Liver (tissue), 9 donors: ENCODE data around the gene PEX7. TPM values are rescaled to one million over a fixed set of nuclear protein-coding genes. Genes with fewer than 3 reads are reported as not detected.
A peak's percentile ranks its signal among the peaks of the same experiment; 100 is the strongest.

Source experiments
- DNase-seq: peaks from one replicate; pipeline ENCODE4 v3.0.0-alpha.2; 2017; ENCODE audit warnings: low spot score
- H3K27ac ChIP-seq, 2 donors: one replicate each; pipeline ENCODE4 v1.7.0; 2013; ENCODE audit warnings: inconsistent platforms in 2 of 2, low read length in 2 of 2, control low read depth in 1 of 2, low read depth in 1 of 2, mild to moderate bottlenecking in 1 of 2
- H3K27me3 ChIP-seq, 4 donors: one replicate each; pipeline versions ENCODE4 v1.6.1 to v1.7.0; 2013; ENCODE audit warnings: low read length in 3 of 4, inconsistent platforms in 1 of 4, mild to moderate bottlenecking in 1 of 4, moderate library complexity in 1 of 4; ENCODE audit not compliant: control insufficient read depth in 4 of 4, insufficient read depth in 4 of 4
- H3K36me3 ChIP-seq, 4 donors: one replicate each; pipeline versions ENCODE4 v1.6.1 to v1.7.0; 2013; ENCODE audit warnings: low read length in 3 of 4, mild to moderate bottlenecking in 3 of 4, low read depth in 1 of 4, moderate library complexity in 1 of 4; ENCODE audit not compliant: control insufficient read depth in 4 of 4, insufficient read depth in 3 of 4
- H3K4me1 ChIP-seq, 4 donors: one replicate each; pipeline versions ENCODE4 v1.6.1 to v1.7.0; 2013; ENCODE audit warnings: low read length in 3 of 4, mild to moderate bottlenecking in 3 of 4, moderate library complexity in 1 of 4; ENCODE audit not compliant: control insufficient read depth in 4 of 4, insufficient read depth in 4 of 4
- H3K4me3 ChIP-seq, 3 donors: one replicate each; pipeline versions ENCODE4 v1.6.1 to v1.7.0; 2013; ENCODE audit warnings: low read length in 3 of 3, control low read depth in 1 of 3, low read depth in 1 of 3, mild to moderate bottlenecking in 1 of 3
- H3K9ac ChIP-seq, 2 donors: one replicate each; pipeline ENCODE4 v1.7.0; 2013; ENCODE audit warnings: low read length in 2 of 2, mild to moderate bottlenecking in 2 of 2, moderate library complexity in 2 of 2, control low read depth in 1 of 2, low read depth in 1 of 2
- H3K9me3 ChIP-seq, 4 donors: one replicate each; pipeline versions ENCODE4 v1.6.1 to v1.7.0; 2013; ENCODE audit warnings: low read length in 3 of 4; ENCODE audit not compliant: control insufficient read depth in 4 of 4
- ATF3 ChIP-seq: IDR thresholded peaks from 2 replicates; pipeline ENCODE4 v1.6.1; 2016; ENCODE audit warnings: antibody characterized with exemption
- CTCF ChIP-seq: fragments of 150-350 bp; IDR thresholded peaks from 2 replicates; pipeline ENCODE4 v1.5.1; 2017; ENCODE audit warnings: improper control_type of control experiment, low read depth, low read length; ENCODE audit not compliant: missing input control
- EGR1 ChIP-seq, 2 donors: IDR thresholded peaks; 2 replicates each; pipeline ENCODE4 v1.6.1; 2016 to 2018; ENCODE audit warnings: antibody characterized with exemption in 2 of 2, low read depth in 2 of 2
- FOXA1 ChIP-seq: IDR thresholded peaks from 2 replicates; pipeline ENCODE4 v1.6.1; 2016; ENCODE audit warnings: antibody characterized with exemption
- FOXA2 ChIP-seq: IDR thresholded peaks from 2 replicates; pipeline ENCODE4 v1.6.1; 2016; ENCODE audit warnings: antibody characterized with exemption
- GABPA ChIP-seq, 2 donors: IDR thresholded peaks in 1 of 2; conservative IDR thresholded peaks in 1 of 2; 2 replicates each; pipeline ENCODE4 v1.6.1; 2016; ENCODE audit warnings: antibody characterized with exemption in 2 of 2, mild to moderate bottlenecking in 1 of 2, moderate library complexity in 1 of 2
- HNF4A ChIP-seq, 2 donors: conservative IDR thresholded peaks; 2 replicates each; pipeline ENCODE4 v1.6.1; 2016; ENCODE audit warnings: antibody characterized with exemption in 2 of 2, mild to moderate bottlenecking in 2 of 2
- HNF4G ChIP-seq: IDR thresholded peaks from 2 replicates; pipeline ENCODE4 v1.6.1; 2016; ENCODE audit warnings: antibody characterized with exemption
- JUND ChIP-seq, 2 donors: IDR thresholded peaks; 2 replicates each; pipeline ENCODE4 v1.6.1; 2016; ENCODE audit warnings: antibody characterized with exemption in 2 of 2
- MAX ChIP-seq: IDR thresholded peaks from 2 replicates; pipeline ENCODE4 v1.6.1; 2016; ENCODE audit warnings: antibody characterized with exemption
- NR2F2 ChIP-seq: IDR thresholded peaks from 2 replicates; pipeline ENCODE4 v1.6.1; 2016; ENCODE audit warnings: antibody characterized with exemption
- RAD21 ChIP-seq, 2 donors: IDR thresholded peaks; 2 replicates each; pipeline ENCODE4 v1.6.1; 2016; ENCODE audit warnings: antibody characterized with exemption in 2 of 2, mild to moderate bottlenecking in 2 of 2
- REST ChIP-seq: IDR thresholded peaks from 2 replicates; pipeline ENCODE4 v1.6.1; 2016; ENCODE audit warnings: antibody characterized with exemption, mild to moderate bottlenecking
- RXRA ChIP-seq, 2 donors: IDR thresholded peaks; 2 replicates each; pipeline ENCODE4 v1.6.1; 2017 to 2018; ENCODE audit warnings: antibody characterized with exemption in 2 of 2, mild to moderate bottlenecking in 1 of 2
- SP1 ChIP-seq: IDR thresholded peaks from 2 replicates; pipeline ENCODE4 v1.6.1; 2018; ENCODE audit warnings: antibody characterized with exemption, mild to moderate bottlenecking
- TAF1 ChIP-seq: conservative IDR thresholded peaks from 2 replicates; pipeline ENCODE4 v1.6.1; 2016; ENCODE audit warnings: antibody characterized with exemption, mild to moderate bottlenecking
- YY1 ChIP-seq: IDR thresholded peaks from 2 replicates; pipeline ENCODE4 v1.6.1; 2016; ENCODE audit warnings: antibody characterized with exemption, mild to moderate bottlenecking
- ZBTB33 ChIP-seq: IDR thresholded peaks from 2 replicates; pipeline ENCODE4 v1.6.1; 2016; ENCODE audit warnings: antibody characterized with exemption
- WGBS: extraction: QIAGEN DNeasy Blood & Tissue Kit; methylation state at CpG from one replicate; pipeline ENCODE4 v1.1.7; 2013; 5-methylcytosine and 5-hydroxymethylcytosine counted together
- polyA plus RNA-seq, 2 donors: library from polyadenylated mRNA; stranded (reverse) in 1 of 2; unstranded in 1 of 2; fragments of 200-250 nt in 1 of 2; fragments of >200 nt in 1 of 2; fragmentation: Nextera tagmentation in 1 of 2; extraction: Ambion mirVana in 1 of 2; gene quantifications; one replicate each; pipeline versions ENCODE4 v1.2.1 to v1.2.3, GENCODE V29; 2013 to 2015
- total RNA-seq, 2 donors: library from RNA; depleted of rRNA; stranded (reverse); fragments of >200 nt; gene quantifications; one replicate each; pipeline ENCODE4 v1.2.3, GENCODE V29; 2014
- donor health status: healthy.
- donor health status: healthy.
- donor health status: healthy.
- donor health status: healthy.
- donor health status: healthy.

The PEX7 gene
- total and polyA plus RNA-seq, 4 donors = 5.2 to 7.5 (median 6.2) TPM

- Histone ChIP-seq H3K4me3 (peak overlapping the region in 2 of 3 donors; percentile 14 to 56), H3K36me3 (no peaks in the 10 kb centered on the region), H3K27me3 (peaks cover 3 to 13% (median 9%) of the 10 kb centered on the region in 4 donors), H3K9ac (no peak overlapping the region), H3K9me3 (no peaks in the 10 kb centered on the region), H3K27ac (no peak overlapping the region), H3K4me1 (peaks cover 25 to 30% (median 25%) of the 10 kb centered on the region in 4 donors)
- no peak for DNase-seq
- 6% methylated on average over 29 of the region's 29 CpGs for WGBS
- TF ChIP-seq FOXA2 (no peak), RXRA (IDR thresholded peaks at IDR 0.05) (no peak), EGR1 (IDR thresholded peaks at IDR 0.05; ENCODE audit: low read depth in 2 of 2) (no peak), TAF1 (no peak), FOXA1 (no peak), HNF4G (no peak), MAX (no peak), ATF3 (no peak), REST (no peak), YY1 (no peak), NR2F2 (no peak), CTCF (no peak), SP1 (no peak), HNF4A (conservative IDR thresholded peaks at IDR 0.05) (no peak), GABPA (IDR thresholded peaks at IDR 0.05 in 1 of 2, conservative IDR thresholded peaks at IDR 0.05 in 1 of 2) (no peak)
These were observed 100.3 kb downstream of the PEX7 start for GRCh38 chr6:136922685-136923006.

GRCh38 chr6:136923116-136923953, 100.9 kb downstream of the PEX7 start:
- Histone ChIP-seq H3K4me3 (peak overlapping the region in 1 of 3 donors; percentile 56), H3K27ac (no peak overlapping the region), H3K4me1 (peaks cover 25 to 30% (median 25%) of the 10 kb centered on the region in 4 donors), H3K27me3 (peaks cover 3 to 13% (median 9%) of the 10 kb centered on the region in 4 donors), H3K9me3 (no peaks in the 10 kb centered on the region), H3K9ac (no peak overlapping the region), H3K36me3 (no peaks in the 10 kb centered on the region)
- no peak for DNase-seq
- WGBS = 9% methylated on average over 65 of the region's 65 CpGs
- no peak for TF ChIP-seq FOXA1
- no peak for TF ChIP-seq REST
- TF ChIP-seq MAX = no peak
- no peak for TF ChIP-seq JUND (IDR thresholded peaks at IDR 0.05)
- no peak for TF ChIP-seq RXRA (IDR thresholded peaks at IDR 0.05)
- no peak for TF ChIP-seq GABPA (IDR thresholded peaks at IDR 0.05 in 1 of 2, conservative IDR thresholded peaks at IDR 0.05 in 1 of 2)
- TF ChIP-seq SP1 = no peak
- no peak for TF ChIP-seq RAD21 (IDR thresholded peaks at IDR 0.05)
- no peak for TF ChIP-seq HNF4G
- no peak for TF ChIP-seq HNF4A (conservative IDR thresholded peaks at IDR 0.05)
- TF ChIP-seq EGR1 (IDR thresholded peaks at IDR 0.05; ENCODE audit: low read depth in 2 of 2) = no peak
- no peak for TF ChIP-seq ZBTB33
- TF ChIP-seq TAF1 = no peak
- no peak for TF ChIP-seq ATF3
- no peak for TF ChIP-seq NR2F2
- TF ChIP-seq FOXA2 = no peak
